Heart right ventricle (tissue), 16 donors: ENCODE data around the gene TXNDC16. TPM values are rescaled to one million over a fixed set of nuclear protein-coding genes. Genes with fewer than 3 reads are reported as not detected.

Experiments used
- ATAC-seq, 8 donors: fragments of 200-7000 bp; cut with Tn5 transposase; one replicate each; pipeline ENCODE4 v1.9.1; 2020; ENCODE audit warnings: mild to moderate bottlenecking in 8 of 8, moderate library complexity in 8 of 8, moderate number of reproducible peaks in 1 of 8
- DNase-seq, 2 donors: peaks; one replicate each; pipeline ENCODE4 v3.0.0-alpha.2; 2020
- H3K27ac ChIP-seq, 10 donors: fragments of 200-600 bp; sonication (generic) in 2 of 10; one replicate each; pipeline versions ENCODE4 v1.5.0 to v1.8.0; 2020 to 2022; ENCODE audit warnings: mild to moderate bottlenecking in 3 of 10
- H3K27me3 ChIP-seq, 7 donors: fragments of 200-600 bp; one replicate each; pipeline ENCODE4 v1.8.0; 2021 to 2022; ENCODE audit warnings: mild to moderate bottlenecking in 2 of 7
- H3K36me3 ChIP-seq, 9 donors: fragments of 200-600 bp; sonication (generic) in 1 of 9; one replicate each; pipeline versions ENCODE4 v1.5.0 to v1.8.0; 2020 to 2022; ENCODE audit warnings: mild to moderate bottlenecking in 2 of 9
- H3K4me1 ChIP-seq, 9 donors: fragments of 200-600 bp; sonication (generic) in 1 of 9; one replicate each; pipeline versions ENCODE4 v1.5.0 to v1.8.0; 2020 to 2022; ENCODE audit warnings: mild to moderate bottlenecking in 4 of 9
- H3K4me3 ChIP-seq, 10 donors: fragments of 200-600 bp; sonication (generic) in 2 of 10; one replicate each; pipeline versions ENCODE4 v1.5.0 to v1.8.0; 2020 to 2022; ENCODE audit warnings: mild to moderate bottlenecking in 7 of 10, moderate library complexity in 2 of 10
- H3K9me3 ChIP-seq, 11 donors: fragments of 200-600 bp in 10 of 11; sonication (generic) in 2 of 11; one replicate each; pipeline versions ENCODE4 v1.5.0 to v1.8.0; 2013 to 2022; ENCODE audit warnings: mild to moderate bottlenecking in 2 of 11, control low read depth in 1 of 11, moderate library complexity in 1 of 11
- WGBS, 2 donors: extraction: QIAGEN DNeasy Blood & Tissue Kit; methylation state at CpG; one replicate each; pipeline ENCODE4 v1.1.7; 2013; ENCODE audit warnings: inconsistent platforms in 1 of 2; 5-methylcytosine and 5-hydroxymethylcytosine counted together
- intact Hi-C, 10 donors: fragments of 100-400 bp; cut with DNase I; formaldehyde crosslinking; loops; one replicate each; pipeline versions ENCODE4 v1.11.1 to v1.14.2; 2022
- polyA plus RNA-seq, 2 donors: library from polyadenylated mRNA; stranded (reverse); fragments of 200-250 nt; gene quantifications; one replicate each; pipeline ENCODE4 v1.2.3, GENCODE V29; 2013
- total RNA-seq, 10 donors: library from RNA; stranded (reverse); fragmentation: NEBNext Ultra II Directional in 3 of 10; extraction: Animal tissue kit (Norgen Biotek cat#: 25700) in 3 of 10; gene quantifications; one replicate each; pipeline versions ENCODE4 v1.2.1 to v1.2.4, GENCODE V29; 2021 to 2023
- TF ChIP-seq, protein P1 (sequence below), 9 donors: fragments of 200-600 bp; sonication (generic) in 2 of 9; IDR thresholded peaks; one replicate each; pipeline versions ENCODE4 v1.5.0 to v1.8.0; 2021 to 2022; ENCODE audit warnings: antibody characterized with exemption in 9 of 9, mild to moderate bottlenecking in 5 of 9, moderate library complexity in 1 of 9
- donor health status: Arrhythmogenic right ventricular cardiomyopathy.
- donor health status: ischemic (EF 13 %, LVEDD 7.1; RV severe dilation, severe dysfunction).
- donor health status: healthy with polysubstance abuse.
- donor health status: DM: no; HTN: yes; CAD: no.
- donor health status: DM: no; HTN: no; CAD: no.
- donor health status: ischemic (EF 25% LVEDD 6.9; RV normal size, moderate dysfunction).
- donor health status: ischemic (EF 25% LVEDD 5.7; RV mildly dilated, moderate dysfunction).
- donor health status: healthy.
- donor health status: DM: yes; HTN: yes; CAD: no.
- donor health status: Ischemic cardiomyopathy.
- donor health status: ischemic (EF 35%, LVEDD 5.7; RV mildly dilated, moderate dysfunction).
- donor health status: nonischemic (EF 11% LVEDD 7.7; RV severe dilation, severe dysfunction).
- donor health status: DM: yes; HTN: yes; CAD: no.
- donor health status: PGD.
- donor health status: ischemic (EF 29% LVEDD 5.4; RV normal size, mild dysfunction).
- donor health status: nonischemic (EF 23%, LVEDD 6.1; RV moderate dilation, normal function).

Gene TXNDC16
- total and polyA plus RNA-seq, 12 donors, result 1.2 to 6.3 (median 4.1) TPM

DNA sequence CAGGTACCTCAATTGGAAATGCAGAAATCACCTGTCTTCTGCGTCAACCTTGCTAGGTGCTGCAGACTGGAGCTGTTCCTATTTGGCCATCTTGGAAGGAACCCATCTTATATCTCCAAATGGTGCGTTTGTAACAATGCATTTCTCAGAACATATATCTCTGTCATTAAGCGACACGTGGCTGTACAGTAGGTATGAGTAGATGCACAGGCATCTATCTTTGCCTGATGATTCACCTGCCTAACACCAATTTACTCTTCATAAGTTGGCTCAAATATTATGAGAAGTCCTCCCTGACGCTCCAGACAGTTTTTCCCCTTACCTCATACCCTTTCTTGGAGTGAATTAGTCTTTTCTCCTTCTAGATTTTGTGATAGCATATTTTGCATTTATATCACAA is 44.6 kb upstream of the TXNDC16 start:
- no peaks in the 10 kb centered on the region for H3K27me3 ChIP-seq
- H3K36me3 ChIP-seq, result no peaks in the 10 kb centered on the region
- DNase-seq, result no peak
- no peaks in the 10 kb centered on the region for H3K4me1 ChIP-seq
- intact Hi-C loops, result no loop called here
- no peak for ATAC-seq
- TF ChIP-seq, protein P1, sequence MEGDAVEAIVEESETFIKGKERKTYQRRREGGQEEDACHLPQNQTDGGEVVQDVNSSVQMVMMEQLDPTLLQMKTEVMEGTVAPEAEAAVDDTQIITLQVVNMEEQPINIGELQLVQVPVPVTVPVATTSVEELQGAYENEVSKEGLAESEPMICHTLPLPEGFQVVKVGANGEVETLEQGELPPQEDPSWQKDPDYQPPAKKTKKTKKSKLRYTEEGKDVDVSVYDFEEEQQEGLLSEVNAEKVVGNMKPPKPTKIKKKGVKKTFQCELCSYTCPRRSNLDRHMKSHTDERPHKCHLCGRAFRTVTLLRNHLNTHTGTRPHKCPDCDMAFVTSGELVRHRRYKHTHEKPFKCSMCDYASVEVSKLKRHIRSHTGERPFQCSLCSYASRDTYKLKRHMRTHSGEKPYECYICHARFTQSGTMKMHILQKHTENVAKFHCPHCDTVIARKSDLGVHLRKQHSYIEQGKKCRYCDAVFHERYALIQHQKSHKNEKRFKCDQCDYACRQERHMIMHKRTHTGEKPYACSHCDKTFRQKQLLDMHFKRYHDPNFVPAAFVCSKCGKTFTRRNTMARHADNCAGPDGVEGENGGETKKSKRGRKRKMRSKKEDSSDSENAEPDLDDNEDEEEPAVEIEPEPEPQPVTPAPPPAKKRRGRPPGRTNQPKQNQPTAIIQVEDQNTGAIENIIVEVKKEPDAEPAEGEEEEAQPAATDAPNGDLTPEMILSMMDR (IDR thresholded peaks at IDR 0.05), result no peak
- H3K4me3 ChIP-seq, result no peak overlapping the region
- 90 to 98% methylated on average over 5 of the region's 5 CpGs for WGBS, 2 donors
- H3K9me3 ChIP-seq, result peaks cover 0 to 34% (median under 1%) of the 10 kb centered on the region in 11 donors
- no peak overlapping the region for H3K27ac ChIP-seq

DNA sequence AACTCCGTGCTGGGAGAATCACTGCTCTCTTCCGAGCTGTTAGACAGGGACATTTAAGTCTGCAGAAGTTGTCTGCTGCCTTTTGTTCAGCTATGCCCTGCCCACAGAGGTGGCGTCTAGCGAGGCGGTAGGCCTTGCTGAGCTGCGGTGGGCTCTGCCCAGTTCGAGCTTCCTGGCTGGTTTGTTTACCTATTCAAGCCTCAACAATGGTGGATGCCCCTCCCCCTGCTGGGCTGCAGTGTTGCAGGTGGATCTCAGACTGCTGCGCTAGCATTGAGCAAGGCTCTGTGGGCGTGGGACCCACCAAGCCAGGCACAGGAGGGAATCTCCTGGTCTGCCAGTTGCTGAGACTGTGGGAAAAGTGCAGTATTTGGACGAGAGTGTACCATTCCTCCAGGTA is 44.0 kb upstream of the TXNDC16 start:
- Histone ChIP-seq H3K27me3 (no peaks in the 10 kb centered on the region), H3K36me3 (no peaks in the 10 kb centered on the region), H3K9me3 (peaks cover 0 to 39% (median 4%) of the 10 kb centered on the region in 11 donors), H3K4me1 (no peaks in the 10 kb centered on the region), H3K27ac (no peak overlapping the region), H3K4me3 (no peak overlapping the region)
- TF ChIP-seq, protein P1 (IDR thresholded peaks at IDR 0.05), result no peak
- WGBS, 2 donors, result 90 to 93% methylated on average over 10 of the region's 10 CpGs
- DNase-seq, result no peak
- intact Hi-C loops, result no loop called here
- ATAC-seq, result no peak

DNA sequence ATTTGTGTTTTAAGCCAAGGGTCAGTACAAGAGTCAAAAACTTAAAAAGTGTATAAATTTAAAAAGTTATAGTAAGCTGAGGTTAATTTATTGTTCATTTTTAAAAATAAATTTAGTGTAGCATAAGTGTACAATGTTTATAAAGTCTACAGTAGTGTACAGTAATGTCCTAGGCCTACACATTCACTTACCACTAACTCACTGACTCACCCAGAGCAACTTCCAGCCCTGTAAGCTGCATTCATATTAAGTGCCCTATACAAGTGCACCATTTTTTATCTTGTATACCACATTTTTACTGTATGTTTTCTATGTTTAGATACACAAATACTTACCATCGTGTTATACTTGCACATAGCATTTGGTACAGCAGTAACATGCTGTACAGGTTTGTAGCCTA is 38.0 kb upstream of the TXNDC16 start:
- H3K27me3 ChIP-seq, result no peaks in the 10 kb centered on the region
- H3K4me1 ChIP-seq, result no peaks in the 10 kb centered on the region
- no peaks in the 10 kb centered on the region for H3K36me3 ChIP-seq
- 96% methylated on average over 1 of the region's 1 CpG for WGBS, 2 donors
- peaks cover 0 to 40% (median 4%) of the 10 kb centered on the region in 11 donors for H3K9me3 ChIP-seq
- TF ChIP-seq, protein P1 (IDR thresholded peaks at IDR 0.05), result no peak
- no peak for ATAC-seq
- no peak for DNase-seq
- no peak overlapping the region for H3K27ac ChIP-seq
- intact Hi-C loops, result no loop called here
- no peak overlapping the region for H3K4me3 ChIP-seq

DNA sequence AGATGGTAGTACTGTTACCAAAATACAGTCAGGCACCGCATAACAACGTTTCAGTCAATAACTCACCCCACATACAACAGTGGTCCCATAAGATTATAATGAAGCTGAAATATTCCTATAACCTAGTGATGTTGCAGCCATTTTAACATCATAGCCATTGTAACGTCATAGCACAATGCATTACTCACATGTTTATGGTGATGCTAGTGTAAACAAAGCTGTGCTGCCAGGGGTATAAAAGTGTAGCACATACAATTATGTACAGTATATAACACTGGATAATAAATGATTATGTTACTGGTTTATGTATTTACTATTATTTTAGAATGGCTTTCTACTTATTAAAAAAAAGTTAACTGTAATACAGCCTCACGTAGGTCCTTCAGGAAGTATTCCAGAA is 37.3 kb upstream of the TXNDC16 start:
- H3K9me3 ChIP-seq, result peaks cover 0 to 34% (median 4%) of the 10 kb centered on the region in 11 donors
- intact Hi-C loops, result no loop called here
- no peak overlapping the region for H3K27ac ChIP-seq
- no peaks in the 10 kb centered on the region for H3K4me1 ChIP-seq
- WGBS, 2 donors, result 71 to 76% methylated on average over 4 of the region's 4 CpGs
- TF ChIP-seq, protein P1 (IDR thresholded peaks at IDR 0.05), result no peak
- ATAC-seq (no peak), DNase-seq (no peak)
- no peak overlapping the region for H3K4me3 ChIP-seq
- H3K36me3 ChIP-seq, result no peaks in the 10 kb centered on the region
- no peaks in the 10 kb centered on the region for H3K27me3 ChIP-seq

DNA sequence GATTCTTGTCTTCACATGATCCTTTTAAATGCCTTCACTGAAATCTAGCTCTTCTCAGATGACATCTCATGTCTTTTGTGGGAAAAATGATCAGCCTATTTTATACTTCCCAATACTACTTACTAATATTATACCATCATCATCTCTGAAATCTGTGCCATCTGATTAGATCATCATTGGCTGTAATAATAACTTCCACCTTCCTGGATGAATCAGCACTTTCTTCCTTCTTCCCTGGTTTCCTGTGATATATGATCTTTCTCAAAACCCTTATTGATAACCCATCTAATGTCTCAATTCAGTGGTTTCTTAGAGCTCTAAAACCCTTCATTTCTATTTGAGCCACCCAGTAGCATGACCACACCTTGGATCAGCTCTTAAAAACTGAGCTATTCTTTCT is 31.2 kb upstream of the TXNDC16 start:
- H3K4me3 ChIP-seq, result no peak overlapping the region
- no peaks in the 10 kb centered on the region for H3K27me3 ChIP-seq
- H3K36me3 ChIP-seq, result no peaks in the 10 kb centered on the region
- TF ChIP-seq, protein P1 (IDR thresholded peaks at IDR 0.05), result no peak
- ATAC-seq, result no peak
- H3K9me3 ChIP-seq, result no peaks in the 10 kb centered on the region
- no peak for DNase-seq
- intact Hi-C loops, result no loop called here
- H3K4me1 ChIP-seq, result no peaks in the 10 kb centered on the region
- no peak overlapping the region for H3K27ac ChIP-seq
